Measurements from ENCODE around the gene SLC2A6. TPM values are rescaled to one million over a fixed set of nuclear protein-coding genes. Genes with fewer than 3 reads are reported as not detected.

The SLC2A6 gene
- total RNA-seq, 8 experiments from 2014 or later, result 4.7 to 23.0 (median 9.7) TPM

GRCh38 chr9:133425049-133425632 lies 53.8 kb downstream of the SLC2A6 start:
- ATAC-seq (replicated peaks in 6 of 8), result no peak
- in situ Hi-C loops (cut with MboI; ENCODE audit: low pct_unique_long_range_greater_than_20kb in 2 of 9, low sequenced_read_pairs in 9 of 9, unreplicated experiment in 9 of 9), result no loop called here
- WGBS, 10 experiments, result 60 to 100% (median 85%) methylated on average over 1 to 5 of the region's 22 CpGs; no CpG with 5 or more reads in 6 of the 10 experiments
- no peaks in the 10 kb centered on the region for H3K4me1 ChIP-seq (replicated peaks in 1 of 2)
- no peak overlapping the region for H3K27ac ChIP-seq
- H3K4me3 ChIP-seq, result no peak overlapping the region

GRCh38 chr9:133424187-133424586 lies 54.7 kb downstream of the SLC2A6 start:
- Histone ChIP-seq H3K4me3 (no peak overlapping the region), H3K4me1 (replicated peaks in 1 of 2) (peaks cover 0 to under 1% of the 10 kb centered on the region in 2 donors), H3K27ac (no peak overlapping the region)
- WGBS, 10 experiments, result 79 to 80% methylated on average over 3 to 6 of the region's 12 CpGs; no CpG with 5 or more reads in 8 of the 10 experiments
- in situ Hi-C loops (cut with MboI; ENCODE audit: low pct_unique_long_range_greater_than_20kb in 2 of 9, low sequenced_read_pairs in 9 of 9, unreplicated experiment in 9 of 9), result no loop called here
- ATAC-seq (replicated peaks in 6 of 8), result no peak

- Histone ChIP-seq H3K27ac (no peak overlapping the region), H3K4me1 (replicated peaks in 1 of 2) (peaks cover 4 to 6% of the 10 kb centered on the region in 2 donors), H3K4me3 (no peak overlapping the region)
- in situ Hi-C loops (cut with MboI; ENCODE audit: low pct_unique_long_range_greater_than_20kb in 2 of 9, low sequenced_read_pairs in 9 of 9, unreplicated experiment in 9 of 9), result no loop called here
- ATAC-seq (replicated peaks in 6 of 8), result no peak
- 0 to 93% (median 80%) methylated on average over 1 to 3 of the region's 3 CpGs; no CpG with 5 or more reads in 7 of the 10 experiments for WGBS, 10 experiments
These were observed 55.7 kb downstream of the SLC2A6 start for GRCh38 chr9:133423216-133423615.

GRCh38 chr9:133421615-133422542 lies 57.0 kb downstream of the SLC2A6 start, which contains the start of gene ADAMTS13:
Gene ADAMTS13, plus strand, starts transcription at chr9:133422367. Its CDS starts 77 bp downstream, at chr9:133422444.
- Histone ChIP-seq H3K4me1 (replicated peaks in 1 of 2) (peaks cover 4 to 8% of the 10 kb centered on the region in 2 donors), H3K27ac (no peak within 1 kb of the TSS), H3K4me3 (no peak within 1 kb of the TSS)
- 14 to 68% (median 38%) methylated on average over 1 to 7 of the region's 23 CpGs; no CpG with 5 or more reads in 3 of the 10 experiments for WGBS, 10 experiments
- in situ Hi-C loops (cut with MboI; ENCODE audit: low pct_unique_long_range_greater_than_20kb in 2 of 9, low sequenced_read_pairs in 9 of 9, unreplicated experiment in 9 of 9), result no loop called here
- ATAC-seq (replicated peaks in 6 of 8), result no peak

Other genes with a start within 250 kb of the SLC2A6 start
- gene ABO, start 203.9 kb downstream of the SLC2A6 start, total RNA-seq, result under 1 TPM in 6 of 8 experiments, not detected in 2; under 0.01 to 0.38 (median 0.12) TPM
- gene SURF6, start 142.9 kb downstream of the SLC2A6 start, total RNA-seq, result 10 to 100 TPM; 14.8 to 27.8 (median 17.8) TPM
- 10 to 100 TPM; 14.2 to 36.9 (median 20.4) TPM for gene MED22, start 131.0 kb downstream of the SLC2A6 start, total RNA-seq
- gene RPL7A, start 130.9 kb downstream of the SLC2A6 start, total RNA-seq, result 1,000 to 10,000 TPM; 2,000 to 3,318 (median 3,013) TPM
- gene SURF1, start 122.6 kb downstream of the SLC2A6 start, total RNA-seq, result 10 to 100 TPM; 26.7 to 40.3 (median 30.8) TPM
- 10 to 100 TPM; 20.3 to 43.4 (median 27.5) TPM for gene SURF2, start 122.5 kb downstream of the SLC2A6 start, total RNA-seq
- gene SURF4, start 103.0 kb downstream of the SLC2A6 start, total RNA-seq, result 100 to 1,000 TPM in 4 of 8 experiments, 10 to 100 TPM in 4; 62.6 to 141 (median 105) TPM
- 1 to 10 TPM; 1.1 to 6.1 (median 3.1) TPM for gene STKLD1, start 102.7 kb downstream of the SLC2A6 start, total RNA-seq
- 10 to 100 TPM; 23.1 to 34.3 (median 24.5) TPM for gene REXO4, start 61.1 kb downstream of the SLC2A6 start, total RNA-seq
- 10 to 100 TPM in 1 of 8 experiments, 1 to 10 TPM in 7; 2.7 to 14.3 (median 4.3) TPM for gene ADAMTS13, start 56.7 kb downstream of the SLC2A6 start, total RNA-seq
- gene CACFD1, start 19.1 kb downstream of the SLC2A6 start, total RNA-seq, result 10 to 100 TPM in 7 of 8 experiments, 1 to 10 TPM in 1; 8.5 to 32.0 (median 21.2) TPM
- not detected for gene MYMK, start 45.9 kb upstream of the SLC2A6 start, total RNA-seq
- gene ADAMTSL2, start 55.6 kb upstream of the SLC2A6 start, total RNA-seq, result under 1 TPM in 7 of 8 experiments, not detected in 1; 0.10 to 0.93 (median 0.32) TPM
- gene FAM163B, start 130.3 kb upstream of the SLC2A6 start, total RNA-seq, result 1 to 10 TPM in 3 of 8 experiments, under 1 TPM in 4, not detected in 1; 0.36 to 1.9 (median 0.78) TPM
- 1 to 10 TPM in 1 of 8 experiments, under 1 TPM in 7; 0.07 to 1.7 (median 0.20) TPM for gene DBH, start 157.3 kb upstream of the SLC2A6 start, total RNA-seq